ENCODE data around the gene RNASEH1.

RNASEH1 gene

DNA sequence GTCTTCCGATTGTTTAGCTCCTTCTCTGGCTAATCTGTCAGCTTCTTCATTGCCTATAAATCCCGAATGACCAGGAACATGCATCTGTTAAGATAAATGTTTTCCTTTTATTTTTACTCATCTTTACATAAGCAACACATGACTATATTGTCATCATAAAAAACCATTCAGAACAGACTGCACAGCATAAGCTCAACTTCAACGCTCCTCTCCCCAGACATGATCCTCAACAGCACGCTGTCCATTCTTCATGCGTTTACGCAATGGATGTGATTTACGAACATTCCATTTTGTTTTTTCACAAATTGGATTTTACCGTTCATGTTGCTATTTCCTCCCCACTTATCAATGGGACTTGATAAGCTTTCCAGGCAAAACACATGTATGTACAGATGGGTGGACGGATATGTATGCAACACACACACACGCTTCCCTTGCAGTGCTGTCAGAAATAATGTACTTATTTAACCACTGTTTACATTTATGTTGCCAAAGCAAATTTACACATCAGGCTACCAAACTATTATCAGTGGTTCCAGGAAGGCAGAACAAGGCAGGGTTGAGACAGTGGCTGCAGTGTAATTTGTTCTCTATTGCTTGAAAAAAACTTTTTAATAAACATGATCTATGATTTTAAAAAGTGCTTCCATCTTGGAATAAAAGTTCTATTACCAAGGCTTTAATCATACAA, 12.2 kb downstream of the RNASEH1 start:
- no peak for DNase-seq

DNA sequence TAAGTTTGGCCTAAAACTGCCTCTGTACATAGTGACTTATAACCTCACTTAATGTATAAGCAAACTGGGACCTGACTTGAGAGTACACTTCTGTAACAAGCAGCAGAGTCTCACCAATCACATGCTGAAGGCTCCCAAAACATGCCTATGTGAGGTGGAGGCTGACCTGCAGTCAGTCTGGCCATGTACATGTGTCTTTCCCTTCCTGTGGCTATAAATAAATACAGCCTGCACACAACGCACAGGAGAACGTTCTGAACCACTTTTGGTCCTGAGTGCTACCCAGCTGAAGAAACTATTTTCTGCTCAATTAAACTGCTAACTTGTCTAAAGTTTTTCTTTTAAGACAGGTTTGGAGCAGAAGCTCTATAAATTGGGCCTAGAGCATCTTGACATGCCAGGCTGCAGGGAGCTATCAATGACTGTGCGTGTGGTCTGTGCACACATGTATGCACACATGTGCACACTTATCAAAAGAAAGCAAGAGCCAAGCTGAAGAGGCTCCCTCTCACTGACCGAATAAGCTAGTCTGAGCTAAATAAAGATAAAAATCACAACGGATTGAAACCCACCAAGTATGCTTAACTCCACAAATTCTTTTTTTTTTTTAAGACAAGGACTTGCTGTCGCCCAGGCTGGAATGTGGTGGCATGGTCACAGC, 15.0 kb downstream of the RNASEH1 start:
- DNase-seq = no peak

DNA sequence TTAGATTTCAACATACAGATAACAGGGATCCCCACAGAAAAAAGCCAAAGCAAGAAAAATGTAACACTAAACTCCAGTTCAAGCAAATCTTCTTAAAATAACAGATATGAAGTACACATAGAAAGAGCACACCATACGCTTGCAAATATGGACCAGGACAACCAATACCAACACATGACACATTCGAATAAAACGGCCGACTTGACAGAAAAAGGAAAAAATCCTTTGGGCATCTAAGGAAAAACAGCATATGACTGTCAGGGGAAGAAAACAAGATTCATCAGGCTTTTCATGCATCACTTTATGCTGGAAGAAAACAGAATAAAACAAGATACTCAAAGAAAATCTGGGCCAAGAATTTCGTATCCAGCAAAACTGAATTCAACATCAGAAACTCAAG, 16.0 kb downstream of the RNASEH1 start:
- no peak for DNase-seq

DNA sequence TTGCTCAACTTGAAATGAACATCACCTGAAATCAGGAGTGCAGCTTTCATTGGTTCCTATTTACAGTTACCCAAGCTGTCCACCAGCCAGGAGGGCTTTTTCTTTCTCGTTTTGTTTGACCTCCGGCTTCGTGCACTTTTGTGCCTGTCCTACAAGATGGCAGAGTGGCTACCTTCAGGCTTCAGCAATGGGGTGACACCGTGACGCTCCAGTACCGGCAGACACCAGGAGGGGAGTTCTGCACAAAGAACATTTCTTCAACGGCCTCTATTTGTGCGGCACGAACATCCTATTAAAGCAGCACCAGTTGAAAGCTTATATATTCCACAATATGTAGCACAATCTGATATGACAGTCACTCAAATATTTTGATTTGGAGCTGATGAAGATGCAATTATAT, 18.3 kb downstream of the RNASEH1 start:
- DNase-seq = peak in 1 of 2 experiments; percentile 7

DNA sequence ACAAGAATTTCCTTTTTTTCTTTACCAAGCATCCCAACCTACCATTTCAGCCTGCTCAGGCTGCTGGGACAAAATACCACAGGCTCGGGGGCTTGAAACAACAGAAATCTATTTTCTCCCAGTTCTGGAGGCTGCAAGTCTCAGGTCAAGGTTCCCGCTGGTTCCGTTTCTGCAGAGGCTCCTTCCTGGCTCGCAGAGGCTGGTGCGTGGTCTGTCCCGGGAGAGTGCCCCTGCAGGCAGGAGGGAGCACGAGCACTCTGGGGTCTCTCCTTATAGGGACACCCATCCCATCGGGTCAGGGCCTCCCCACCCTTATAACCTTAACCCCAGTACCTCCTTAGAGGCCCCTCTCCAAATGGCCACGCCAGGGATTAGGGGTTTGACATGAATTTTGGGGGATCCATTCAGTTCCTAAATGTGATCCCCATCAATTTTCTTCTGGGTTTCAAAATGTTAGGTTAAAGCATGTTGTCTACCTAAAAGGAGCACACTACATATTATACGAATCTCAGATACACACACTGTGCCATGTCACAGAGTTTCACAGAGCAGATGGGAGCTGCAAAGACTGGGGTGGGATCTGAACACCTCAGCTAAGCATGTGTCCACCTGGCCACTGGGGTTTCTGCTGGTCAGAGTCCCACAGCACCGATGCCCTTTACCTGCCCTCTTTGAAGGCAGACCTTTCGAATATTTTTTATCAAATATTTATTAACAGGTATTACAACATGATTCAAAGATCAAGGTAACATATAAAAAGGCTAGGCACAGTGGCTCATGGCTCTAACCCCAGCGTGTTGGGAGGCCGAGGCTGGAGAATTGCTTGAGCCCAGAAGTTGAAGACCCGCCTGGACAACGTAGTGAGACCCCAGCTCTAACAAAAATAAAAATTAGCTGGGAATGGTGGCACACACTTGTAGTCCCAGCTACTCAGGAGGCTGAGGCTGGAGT, 21.2 kb downstream of the RNASEH1 start:
- peak; percentile 76 to 86 for DNase-seq

DNA sequence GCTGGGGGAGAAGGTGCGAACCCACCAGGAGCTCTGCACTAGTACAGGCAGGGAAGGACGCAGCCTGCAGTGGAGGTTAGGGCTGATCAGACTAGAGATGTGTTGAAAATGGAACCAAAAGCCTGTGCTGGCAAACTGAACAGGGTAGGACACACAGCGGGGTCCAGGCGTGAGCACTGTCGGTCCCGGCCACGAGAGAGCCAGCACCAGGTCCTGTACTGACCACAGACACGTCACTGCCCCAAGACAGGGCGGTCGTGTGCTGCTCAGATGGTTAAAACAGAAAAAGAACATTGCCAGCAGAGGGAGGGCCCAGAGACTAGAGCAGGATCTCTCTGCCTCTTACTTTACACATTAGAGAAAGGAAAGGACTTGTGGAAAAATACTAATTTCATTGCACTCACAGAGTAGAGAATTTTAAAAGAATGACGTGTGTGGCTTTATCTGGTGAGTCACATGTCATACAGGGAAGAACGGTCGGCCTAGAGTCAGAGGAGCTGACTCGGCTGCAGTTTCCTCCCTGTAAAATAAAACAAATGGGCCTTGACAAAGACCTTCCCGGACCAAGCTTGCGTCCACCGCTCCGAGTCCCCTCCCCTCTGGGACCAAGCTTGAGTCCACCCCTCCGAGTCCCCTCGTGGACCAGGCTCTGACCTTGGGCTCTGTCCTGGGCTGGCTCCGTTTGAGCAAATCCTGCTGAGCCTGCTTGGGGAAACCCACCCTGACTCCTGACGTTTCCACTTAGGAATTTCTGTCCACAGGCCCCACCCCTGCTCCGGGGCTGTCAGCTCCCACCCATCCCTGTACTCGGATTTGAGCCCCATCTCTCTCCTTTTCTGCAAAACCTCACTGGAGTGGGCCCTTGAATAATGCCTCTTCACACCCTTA, 22.1 kb downstream of the RNASEH1 start:
- DNase-seq = peak; percentile 53 to 68

DNA sequence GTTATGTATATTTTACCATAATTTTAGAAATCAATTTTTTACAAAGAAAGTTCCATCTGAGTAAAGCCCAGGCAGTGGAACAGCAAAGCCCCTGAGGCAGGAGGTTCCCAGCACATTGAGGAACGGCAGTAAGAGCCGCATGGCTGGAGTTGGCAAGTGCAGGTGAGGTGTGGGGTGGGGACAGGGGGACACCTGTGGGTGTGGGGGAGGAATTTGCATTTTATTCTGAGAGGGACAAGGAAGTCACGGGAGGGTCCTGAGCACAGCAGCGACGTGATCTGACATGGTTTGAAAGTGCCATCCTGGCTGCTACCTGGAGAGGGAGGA, 22.7 kb downstream of the RNASEH1 start:
- no peak for DNase-seq

DNA sequence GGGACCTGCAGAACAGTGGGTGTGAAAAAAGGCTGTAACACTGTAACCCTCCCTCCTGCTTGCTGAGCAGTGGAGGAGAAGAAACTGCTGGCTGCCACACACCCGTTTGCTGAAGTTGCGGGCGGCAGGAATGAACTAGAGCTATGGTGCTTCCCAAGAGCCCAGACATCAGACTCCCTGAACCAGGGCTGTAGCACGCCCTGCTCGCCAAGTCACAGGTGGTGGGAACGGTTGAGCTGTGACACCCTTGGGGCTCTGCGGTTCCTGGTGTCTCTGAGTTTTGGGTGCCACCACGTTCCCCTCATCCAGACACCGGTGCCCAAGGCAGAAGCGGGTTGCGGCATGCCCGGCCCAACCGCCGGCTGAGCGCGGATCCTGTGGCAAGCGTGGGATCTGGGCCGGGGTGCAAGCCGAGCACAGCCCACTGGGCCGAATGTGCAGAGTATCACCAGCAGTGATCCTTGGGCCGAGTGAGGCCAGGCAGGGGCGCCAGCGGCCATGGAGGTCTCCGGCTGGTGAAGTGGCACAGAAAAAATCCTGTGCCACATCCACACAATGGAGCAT, 23.8 kb downstream of the RNASEH1 start:
- DNase-seq = no peak

DNA sequence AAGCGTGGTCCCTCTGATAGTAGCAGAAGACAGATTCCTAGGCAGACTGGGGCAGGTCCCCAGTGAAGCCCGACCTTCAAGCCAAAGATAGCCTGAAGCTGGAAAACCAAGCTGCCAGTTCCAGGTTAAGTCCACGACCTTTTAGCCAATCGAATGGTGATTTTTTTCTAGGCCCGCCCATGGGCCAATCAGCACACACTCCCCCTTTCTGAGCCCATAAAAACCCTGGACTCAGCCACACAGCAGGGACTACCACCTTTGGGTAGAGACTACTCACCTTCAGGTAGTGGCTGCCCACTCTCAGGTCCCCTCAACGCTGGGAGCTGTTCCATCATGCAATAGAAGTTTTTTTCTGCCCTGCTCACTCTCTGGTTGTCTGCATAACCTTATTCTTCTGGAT, 24.3 kb downstream of the RNASEH1 start:
- DNase-seq = no peak

DNA sequence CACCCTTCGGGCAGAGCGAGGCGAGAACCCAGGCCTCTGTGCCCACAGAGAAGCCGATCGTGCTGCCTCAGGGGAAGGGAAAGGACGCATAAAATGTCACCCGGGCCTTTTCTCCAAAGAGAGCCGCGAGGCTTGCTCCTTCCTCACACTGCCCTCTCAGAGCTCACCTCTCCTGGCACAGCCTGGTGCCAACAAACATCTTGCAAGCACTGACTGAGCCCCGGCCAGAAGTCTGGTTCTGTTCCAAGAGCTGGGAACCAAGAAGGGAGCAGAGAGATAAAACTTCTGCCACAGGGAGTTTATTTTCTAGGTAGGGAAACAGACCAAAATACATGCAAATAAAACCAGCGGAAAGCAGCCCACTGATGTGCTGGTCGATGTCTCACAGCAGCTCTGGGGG, 25.2 kb downstream of the RNASEH1 start:
- DNase-seq = no peak

DNA sequence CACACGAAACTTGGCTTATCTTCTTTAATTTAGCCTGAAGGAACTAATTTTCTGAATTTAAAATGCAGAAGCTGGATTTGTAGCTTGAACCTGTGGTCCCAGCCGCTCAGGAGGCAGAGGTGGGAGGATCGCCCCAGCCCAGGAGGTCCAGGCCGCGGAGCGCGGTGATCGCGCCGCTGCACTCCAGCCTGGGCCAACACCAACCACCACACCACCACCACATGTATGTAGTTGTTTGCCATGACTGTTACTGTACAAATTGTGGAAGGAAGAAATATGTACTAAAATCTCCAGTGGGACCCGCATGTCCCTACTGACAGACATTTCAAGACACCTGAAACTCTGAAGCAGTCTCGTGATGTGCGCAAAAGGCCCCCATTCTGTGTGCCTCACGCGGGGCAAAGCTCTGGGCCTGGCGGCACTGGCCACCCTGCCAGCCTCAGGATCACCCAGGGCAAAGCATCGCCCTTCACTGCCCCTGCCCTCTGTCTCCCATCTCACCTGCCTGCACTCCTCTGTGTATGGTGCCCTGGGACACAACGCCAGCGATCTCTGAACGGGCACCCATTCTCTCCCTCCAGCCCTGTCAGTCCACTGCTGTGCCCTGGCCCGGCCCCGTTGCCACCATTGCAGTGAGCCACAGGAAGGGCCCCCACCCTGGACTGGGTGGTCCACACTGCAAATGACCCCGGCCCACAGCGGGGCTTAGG, 28.7 kb downstream of the RNASEH1 start:
- DNase-seq = no peak

DNA sequence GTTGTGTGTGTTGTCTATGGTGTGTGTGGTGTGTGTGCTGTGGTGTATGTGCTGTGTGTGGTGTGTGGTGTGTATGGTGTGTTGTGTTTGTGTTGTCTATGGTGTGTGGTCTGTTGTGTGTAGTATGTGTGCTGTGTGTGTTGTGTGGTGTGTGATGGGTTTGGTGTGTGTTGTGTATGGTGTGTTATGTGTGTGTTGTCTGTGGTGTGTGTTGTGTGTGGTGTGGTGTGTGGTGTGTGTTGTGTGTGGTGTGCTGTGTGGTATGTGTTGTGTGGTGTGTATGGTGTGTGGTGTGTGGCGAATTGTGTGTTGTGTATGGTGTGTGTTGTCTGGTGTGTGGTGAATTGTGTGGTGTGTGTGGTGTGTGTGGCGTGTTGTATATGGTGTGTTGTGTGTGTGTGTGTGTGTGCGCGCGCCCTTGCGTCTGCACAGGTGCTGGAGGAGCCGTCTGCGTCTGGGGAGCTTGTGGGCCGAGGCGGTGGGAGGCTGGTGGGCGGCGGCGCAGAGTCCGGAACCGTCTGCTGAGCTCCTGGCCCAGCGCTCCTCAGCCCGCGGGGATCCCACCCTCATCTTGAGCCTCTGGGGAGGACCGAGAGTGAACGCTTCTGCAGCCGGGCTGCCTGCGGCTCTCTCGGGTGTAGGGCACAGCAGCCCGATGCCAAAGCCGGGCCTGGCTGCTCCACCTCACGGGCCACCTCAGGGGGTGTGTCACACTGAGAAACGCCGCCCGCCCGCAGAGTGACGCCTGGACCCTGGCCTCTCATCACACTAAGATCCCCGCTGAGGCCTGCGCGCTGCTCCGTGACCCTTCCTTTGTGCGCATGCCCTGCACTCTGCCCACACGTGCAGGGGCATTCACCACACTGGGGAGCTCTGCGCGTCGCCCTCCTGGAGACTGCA, 30.0 kb downstream of the RNASEH1 start:
- DNase-seq = no peak

DNA sequence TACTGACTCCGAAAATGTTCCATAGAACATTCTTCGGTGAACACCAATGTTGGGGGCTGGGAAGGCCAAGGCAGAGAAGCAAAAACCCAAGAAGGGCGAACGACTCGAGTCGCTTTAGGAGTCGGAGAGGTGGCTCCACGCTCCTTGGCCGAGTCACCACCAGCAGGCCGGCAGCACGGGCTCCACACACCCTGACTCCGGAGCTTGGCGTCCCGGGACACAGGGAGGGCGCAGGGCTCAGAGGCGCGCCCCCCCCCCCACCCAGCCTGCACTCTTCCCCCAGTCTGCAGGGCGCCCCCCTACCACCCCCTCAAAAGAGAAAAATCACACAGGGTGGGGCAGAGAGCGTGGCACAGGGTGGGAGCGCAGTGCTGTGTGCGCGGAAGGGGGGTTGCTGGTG, 31.3 kb downstream of the RNASEH1 start:
- DNase-seq = no peak

DNA sequence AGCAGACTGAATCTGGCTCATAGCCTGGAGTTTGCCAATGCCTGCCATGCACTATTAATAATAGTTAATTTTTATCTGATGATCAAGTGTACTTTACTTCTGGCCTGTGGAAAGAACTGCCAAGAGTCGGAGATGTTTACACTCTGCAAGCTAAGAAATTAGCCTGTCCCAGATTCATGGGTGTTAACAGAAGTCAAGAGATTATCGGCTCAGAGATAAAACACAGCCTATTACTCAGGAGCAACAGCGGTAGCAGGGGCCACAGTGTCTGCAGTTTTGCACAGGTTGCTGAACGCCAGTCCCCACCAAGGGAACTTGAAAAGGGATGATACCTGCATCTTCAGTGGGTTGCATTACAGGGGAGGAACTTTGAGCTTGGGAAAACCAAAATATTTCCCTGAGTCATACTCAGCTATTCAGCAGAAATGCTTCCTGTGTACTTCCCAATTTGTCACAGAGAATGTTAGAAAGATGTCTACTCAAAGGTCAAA, 34.5 kb downstream of the RNASEH1 start:
- no peak for DNase-seq

DNA sequence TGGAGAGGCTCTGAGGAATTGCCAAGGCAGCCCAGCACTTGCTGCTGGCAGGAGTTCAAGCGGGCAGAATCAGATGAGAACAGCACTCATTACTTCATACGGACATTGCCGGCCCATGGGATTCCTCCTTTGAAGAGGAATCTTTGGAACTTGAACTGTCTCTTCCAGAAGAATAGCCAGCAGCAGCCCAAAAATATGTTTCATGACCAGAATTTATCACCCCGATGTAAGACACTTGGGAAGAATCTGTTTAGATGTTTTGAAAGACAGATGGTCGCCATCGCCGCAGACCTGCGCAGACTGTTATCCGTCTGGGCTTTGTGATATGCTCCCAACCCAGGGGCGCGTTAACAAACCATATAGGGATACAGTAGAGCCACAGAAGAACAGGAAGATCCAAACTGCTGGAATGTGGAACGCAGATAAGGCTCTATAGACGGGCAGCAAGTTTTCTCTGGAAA, 35.1 kb downstream of the RNASEH1 start:
- no peak for DNase-seq

DNA sequence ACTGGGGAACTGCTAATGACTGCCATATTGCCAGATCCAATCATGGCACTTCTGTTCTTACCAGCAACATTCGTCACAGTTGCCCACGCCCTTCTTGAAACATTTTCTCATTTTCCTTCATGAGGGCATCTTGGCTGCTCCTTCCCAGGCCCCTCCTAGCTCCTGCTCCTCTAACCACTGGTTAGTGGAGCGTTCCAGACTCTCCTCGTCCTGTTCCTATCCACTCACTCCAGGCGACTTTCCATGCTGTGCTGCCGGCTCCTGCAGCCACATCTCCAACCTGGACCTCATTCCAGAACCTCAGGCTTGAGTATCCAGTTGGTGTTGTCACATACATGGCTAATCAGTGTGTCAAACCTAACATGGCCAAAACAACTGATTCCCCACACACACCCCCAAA, 37.5 kb downstream of the RNASEH1 start:
- no peak for DNase-seq

DNA sequence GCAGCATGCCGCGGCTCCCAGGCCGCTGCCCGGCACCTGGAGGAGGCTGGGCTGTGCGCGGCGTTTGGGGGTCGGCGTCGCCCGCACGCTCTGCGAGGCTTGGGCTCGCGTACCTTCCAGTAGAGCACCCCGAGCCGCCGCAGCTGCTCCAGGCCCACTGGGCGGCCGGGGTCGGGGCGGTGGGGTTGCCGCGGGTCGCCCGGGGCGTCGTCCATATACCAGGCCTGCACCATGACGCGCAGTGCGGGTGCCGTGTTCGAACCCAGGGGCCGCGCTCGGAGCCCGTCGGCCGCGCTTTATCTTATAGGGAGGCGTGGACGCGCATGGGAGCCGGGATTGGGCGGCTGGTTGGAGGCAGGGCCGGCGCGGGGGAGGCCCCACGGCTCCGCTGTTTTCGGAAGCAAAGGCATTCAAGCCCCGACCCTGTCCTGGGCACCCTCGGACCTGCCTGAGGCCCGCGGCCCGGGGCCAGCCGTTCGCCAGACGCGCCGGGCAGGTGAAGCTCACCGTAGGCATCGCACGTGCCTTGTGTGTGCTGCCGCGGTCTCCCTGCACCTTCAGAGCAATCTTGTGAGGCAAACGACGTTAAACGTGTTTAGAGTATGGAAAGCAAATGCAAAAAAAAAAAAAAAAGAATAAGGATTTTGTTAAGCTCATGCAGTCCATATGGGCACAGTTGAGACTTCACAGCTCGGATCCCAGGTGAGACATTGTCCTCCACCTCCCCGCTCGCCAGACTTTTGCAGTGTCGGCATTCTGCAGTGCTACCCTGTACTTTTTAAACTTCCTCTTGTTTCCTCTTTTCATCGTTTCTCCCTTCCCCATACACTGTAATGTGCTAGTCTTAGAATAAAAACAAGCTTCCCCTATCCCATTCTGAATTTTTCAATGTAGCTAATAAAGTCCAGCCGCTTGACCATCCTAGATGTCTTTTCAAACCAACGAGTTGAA, 38.6 kb downstream of the RNASEH1 start, which contains the start of gene ADI1:
Gene ADI1 (minus strand): TSS at position 277 of the 951 bp plus-strand sequence. CDS start 44 bp downstream, at position 233.
- peak; percentile 72 for DNase-seq

DNA sequence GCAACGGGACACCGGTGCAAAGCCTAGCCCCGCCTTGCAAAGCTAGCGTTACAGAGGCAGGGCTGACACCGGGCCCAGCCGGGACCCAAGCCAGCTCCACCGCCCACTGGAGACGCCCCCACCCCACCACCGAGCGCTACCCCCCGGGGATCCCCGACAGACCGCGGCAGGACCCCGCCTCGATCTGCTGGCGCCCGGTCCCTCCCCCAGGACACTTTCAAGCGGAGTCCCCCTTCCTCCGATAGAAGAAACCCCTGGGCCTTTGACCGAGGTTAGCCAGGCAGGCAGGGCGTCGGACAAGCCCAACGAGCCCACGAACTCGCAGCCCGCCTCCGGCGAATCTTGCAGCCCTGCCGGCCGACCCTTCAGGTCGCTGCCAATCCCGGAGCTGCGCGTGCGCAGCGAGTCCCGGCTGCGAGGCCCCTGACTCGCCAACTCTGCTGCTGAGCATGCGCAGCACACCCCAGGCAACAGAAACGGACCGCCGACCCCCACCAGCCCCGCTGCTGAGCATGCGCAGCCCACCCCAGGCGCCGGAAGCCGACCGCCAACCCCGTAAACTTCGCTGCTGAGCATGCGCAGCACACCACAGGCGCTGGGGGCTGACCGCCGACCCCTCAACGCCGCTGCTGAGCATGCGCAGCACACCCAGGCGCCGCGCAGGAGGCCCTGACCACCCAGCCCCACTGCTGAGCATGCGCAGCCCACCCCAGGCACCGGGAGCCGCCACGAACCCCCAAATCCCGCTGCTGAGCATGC, 39.5 kb downstream of the RNASEH1 start:
- peak; percentile 87 to 90 for DNase-seq
